A673 (cell line): ENCODE measurements around the gene PNPLA3.

Source experiments
- CTCF ChIP-seq: fragments of 300-800, 200-600 bp; sonication (generic); conservative IDR thresholded peaks from 2 replicates; pipeline ENCODE4 v1.5.1; 2017; ENCODE audit warnings: low read depth, mild to moderate bottlenecking, antibody characterized with exemption, low read length, moderate library complexity, mixed read lengths
- EZH2 ChIP-seq: fragments of 200-600 bp; sonication (generic); IDR thresholded peaks from 2 replicates; pipeline ENCODE4 v1.6.1; 2017; ENCODE audit warnings: borderline replicate concordance, low read depth, mild to moderate bottlenecking, mixed read lengths, antibody characterized with exemption, low read length; ENCODE audit not compliant: poor library complexity, severe bottlenecking

DNA sequence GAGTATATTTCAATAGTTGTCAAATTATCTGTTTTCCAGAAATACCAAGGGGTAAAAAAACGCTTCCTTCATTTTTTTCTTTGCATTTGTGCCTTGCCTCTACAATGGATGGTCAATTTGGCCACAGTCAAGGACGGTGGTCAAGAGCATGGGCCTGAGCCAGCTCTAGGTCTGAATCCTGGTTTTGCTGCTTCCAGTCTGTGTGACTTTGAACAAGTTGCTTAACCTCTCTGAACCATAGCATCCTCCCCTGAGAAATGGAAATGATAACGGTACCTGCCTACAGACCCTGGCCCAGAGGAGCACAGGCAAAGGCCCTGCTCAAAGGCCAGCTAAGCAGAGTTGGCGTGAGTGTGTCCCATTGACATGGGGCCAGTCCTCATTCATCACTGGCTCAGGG is 34.9 kb upstream of the PNPLA3 start:
- TF ChIP-seq CTCF (no peak), EZH2 (no peak)
